Ovary (tissue), 10 donors: ENCODE results near the gene ISG20. TPM values are rescaled to one million over a fixed set of nuclear protein-coding genes. Genes with fewer than 3 reads are reported as not detected.

Source experiments
- DNase-seq, 5 donors: peaks; one replicate each; pipeline ENCODE4 v3.0.0-alpha.2; 2019 to 2020
- H3K27ac ChIP-seq, 2 donors: fragments of 200-600 bp; one replicate each; pipeline versions ENCODE4 v1.5.1 to v1.8.0; 2019 to 2022
- H3K27me3 ChIP-seq: fragments of 200-600 bp; one replicate; pipeline ENCODE4 v1.8.0; 2022
- H3K36me3 ChIP-seq: fragments of 200-600 bp; sonication (generic); one replicate; pipeline ENCODE4 v1.5.1; 2019
- H3K4me1 ChIP-seq: one replicate; pipeline ENCODE4 v1.8.1; 2013; ENCODE audit warnings: mild to moderate bottlenecking, moderate library complexity; ENCODE audit not compliant: insufficient read depth
- H3K4me3 ChIP-seq: fragments of 200-600 bp; sonication (generic); one replicate; pipeline ENCODE4 v1.5.1; 2017
- H3K9me3 ChIP-seq, 2 donors: fragments of 200-600 bp in 1 of 2; sonication (generic) in 1 of 2; one replicate each; pipeline versions ENCODE4 v1.5.1 to v1.8.1; 2013 to 2019; ENCODE audit warnings: mild to moderate bottlenecking in 1 of 2, moderate library complexity in 1 of 2
- CTCF ChIP-seq, 3 donors: fragments of 450-650 bp in 2 of 3; fragments of 200-600 bp in 1 of 3; IDR thresholded peaks; one replicate each; pipeline versions ENCODE4 v1.5.1 to v1.8.0; 2016 to 2022; ENCODE audit warnings: antibody characterized with exemption in 3 of 3, mild to moderate bottlenecking in 1 of 3
- EP300 ChIP-seq: sonication (generic); formaldehyde crosslinking; IDR thresholded peaks from one replicate; pipeline ENCODE4 v1.6.1; 2017; ENCODE audit warnings: antibody characterized with exemption
- POLR2A ChIP-seq: fragments of 450-650 bp; IDR thresholded peaks from one replicate; pipeline ENCODE4 v1.6.1; 2017; ENCODE audit warnings: antibody characterized with exemption, mild to moderate bottlenecking, moderate library complexity
- WGBS, 3 donors: extraction: QIAGEN DNeasy Blood & Tissue Kit in 1 of 3; methylation state at CpG; one replicate each; pipeline versions ENCODE4 v1.1.5 to v1.1.7; 2013 to 2017; 5-methylcytosine and 5-hydroxymethylcytosine counted together
- intact Hi-C, 4 donors: fragments of 100-400 bp; cut with DNase I; formaldehyde crosslinking; loops; one replicate each; pipeline versions ENCODE4 v1.11.0 to v1.15.1; 2022 to 2023
- long read RNA-seq, 3 donors: library from polyadenylated mRNA in 2 of 3; unstranded in 2 of 3; transcript quantifications; one replicate each; pipeline ENCODE4 v2.0.0 and lab custom pipeline, GENCODE V29; 2021 to 2026
- polyA plus RNA-seq, 2 donors: library from polyadenylated mRNA; stranded (reverse); fragments of 200-250 nt in 1 of 2; fragments of 350-450 nt in 1 of 2; fragmentation: Illumina TruSeq in 1 of 2; extraction: RNeasy Lipid Tissue Mini Kit (QIAGEN cat#74804) in 1 of 2; gene quantifications; one replicate each; pipeline ENCODE4 v1.2.3, GENCODE V29; 2013 to 2014
- total RNA-seq, 7 donors: library from RNA; depleted of rRNA in 2 of 7; stranded (reverse); fragments of >200 nt in 2 of 7; fragmentation: NEBNext Ultra II Directional in 3 of 7; extraction: Animal tissue kit (Norgen Biotek cat#: 25700) in 3 of 7; gene quantifications; one replicate each; pipeline versions ENCODE4 v1.1.0 to v1.2.4, GENCODE V29; 2016 to 2023
- donor health status: DM: no; HTN: no; CAD: no; lungs with moderate emphysema.
- donor health status: DM: no; HTN: no; CAD: no.
- donor health status: Bipolar disorder and iron deficiency.
- donor health status: DM: yes; HTN: yes; CAD: no.
- donor health status: DM: no; HTN: no; CAD: no.
- donor health status: DM: yes; HTN: yes; CAD: no.

The ISG20 gene
- 10 to 100 TPM in 6 of 7 donors, 1 to 10 TPM in 1; 7.2 to 58.6 (median 19.4) TPM for total RNA-seq
- polyA plus RNA-seq, result 10 to 100 TPM in 1 of 2 donors, under 1 TPM in 1; 0.88 to 11.5 TPM
- long read RNA-seq, donor 1, transcript ISG20-201 (4 exons, 1,856 nt), result major isoform, 7 of 10 reads
- long read RNA-seq, donor 1, partial matches to known transcripts, result 0 of 10 reads
- long read RNA-seq, donor 1, other reads (novel, unspliced or antisense), result 3 of 10 reads
- long read RNA-seq, donor 2, result 0 reads
- long read RNA-seq, donor 3, transcript ISG20-201 (4 exons, 1,856 nt), result major isoform, 5 of 5 reads
- long read RNA-seq, donor 3, partial matches to known transcripts, result 0 of 5 reads
- long read RNA-seq, donor 3, other reads (novel, unspliced or antisense), result 0 of 5 reads

DNA sequence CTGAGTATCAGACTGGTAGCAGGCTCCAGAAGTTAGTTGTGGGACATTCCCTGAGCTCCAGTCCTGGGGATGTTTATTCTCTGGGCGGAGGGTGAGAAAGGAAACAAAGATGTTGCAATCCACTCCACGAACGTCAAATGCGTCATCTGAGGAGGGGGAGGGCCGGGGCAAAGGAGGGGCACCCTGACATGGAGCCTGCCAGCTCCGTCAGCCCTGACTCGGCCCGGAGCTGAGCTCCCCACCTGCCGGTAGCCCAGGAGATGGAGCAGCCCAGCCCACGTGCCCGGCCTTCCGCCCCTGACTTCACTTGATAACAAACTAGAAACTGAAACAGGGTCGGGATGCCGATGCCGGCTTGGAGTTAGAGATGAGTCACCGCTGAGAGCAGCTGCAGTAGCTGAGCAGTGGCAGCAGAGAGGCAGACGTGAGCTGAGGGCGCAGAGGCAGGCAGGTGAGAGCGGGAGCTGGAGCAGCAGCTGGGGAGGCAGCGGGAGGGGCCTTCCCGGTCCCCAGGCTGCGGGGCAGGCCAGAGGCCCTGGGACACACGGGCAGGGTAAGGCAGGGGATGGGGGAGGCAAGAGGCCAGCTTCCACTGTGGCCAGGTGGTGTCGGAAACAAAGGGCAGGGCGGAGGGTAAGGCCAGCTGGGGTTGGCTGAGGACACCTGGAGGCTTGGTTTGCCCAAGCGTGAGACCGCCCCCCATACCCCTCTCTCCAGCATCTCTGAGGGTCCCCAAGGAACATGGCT is at the start of gene ISG20:
ISG20 (plus strand) TSS at position 391 of the 747 bp plus-strand sequence; CDS start at position 742, 351 bp downstream.
- H3K9me3 ChIP-seq, result no peaks in the 10 kb centered on the region
- peak within 1 kb of the TSS; percentile 93 to 98 for H3K27ac ChIP-seq
- H3K4me1 ChIP-seq, result peaks cover 8% of the 10 kb centered on the region
- DNase-seq, result peak; percentile 97 to 98 (median 97)
- H3K36me3 ChIP-seq, result no peaks in the 10 kb centered on the region
- H3K27me3 ChIP-seq, result no peaks in the 10 kb centered on the region
- 4 to 9% (median 4%) methylated on average over 27 of the region's 27 CpGs for WGBS, 3 donors
- intact Hi-C loops, result no loop called here
- peak within 1 kb of the TSS; percentile 44 for H3K4me3 ChIP-seq
- TF ChIP-seq CTCF (IDR thresholded peaks at IDR 0.05), result peak; percentile 32 to 78 (median 78)
- peak; percentile 89 for TF ChIP-seq EP300
- peak; percentile 76 for TF ChIP-seq POLR2A

GRCh38 chr15:88590759-88591158 is 48.1 kb upstream of the ISG20 start:
- Histone ChIP-seq H3K27ac (no peak overlapping the region), H3K4me1 (no peaks in the 10 kb centered on the region), H3K9me3 (no peaks in the 10 kb centered on the region), H3K27me3 (no peaks in the 10 kb centered on the region), H3K4me3 (no peak overlapping the region), H3K36me3 (no peaks in the 10 kb centered on the region)
- no peak for DNase-seq
- WGBS, 3 donors, result 81 to 85% (median 82%) methylated on average over 6 of the region's 6 CpGs
- TF ChIP-seq EP300 (no peak), POLR2A (no peak), CTCF (IDR thresholded peaks at IDR 0.05) (no peak)
- intact Hi-C loops, result no loop called here

DNA sequence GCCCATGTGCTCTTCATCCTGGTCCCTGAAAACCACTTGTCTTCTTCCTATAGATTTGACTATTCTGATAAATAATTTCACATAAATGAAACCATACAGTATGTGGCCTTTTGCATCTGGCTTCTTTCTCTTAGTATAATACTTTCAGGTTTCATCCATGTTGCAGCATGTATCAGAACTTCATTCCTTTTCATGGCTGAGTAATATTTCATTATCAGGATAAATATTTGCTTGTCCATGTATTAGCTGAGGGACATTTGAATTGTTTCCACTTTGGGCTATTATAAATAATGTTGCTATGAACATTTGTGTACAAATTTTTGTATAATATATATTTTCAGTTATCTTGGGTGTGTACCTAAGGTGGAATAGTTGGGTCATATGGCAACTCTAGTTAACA is 47.4 kb upstream of the ISG20 start:
- H3K4me3 ChIP-seq, result no peak overlapping the region
- no peaks in the 10 kb centered on the region for H3K27me3 ChIP-seq
- TF ChIP-seq CTCF (IDR thresholded peaks at IDR 0.05) (no peak), EP300 (no peak), POLR2A (no peak)
- H3K4me1 ChIP-seq, result no peaks in the 10 kb centered on the region
- intact Hi-C loops, result no loop called here
- H3K27ac ChIP-seq, result no peak overlapping the region
- no peaks in the 10 kb centered on the region for H3K9me3 ChIP-seq
- DNase-seq, result no peak
- no peaks in the 10 kb centered on the region for H3K36me3 ChIP-seq

- H3K9me3 ChIP-seq, result peaks cover 0 to 9% of the 10 kb centered on the region in 2 donors
- no peaks in the 10 kb centered on the region for H3K36me3 ChIP-seq
- H3K27ac ChIP-seq, result no peak overlapping the region
- 7 to 9% (median 8%) methylated on average over 14 of the region's 14 CpGs for WGBS, 3 donors
- peaks cover 2% of the 10 kb centered on the region for H3K4me1 ChIP-seq
- H3K4me3 ChIP-seq, result no peak overlapping the region
- DNase-seq, result no peak
- H3K27me3 ChIP-seq, result no peaks in the 10 kb centered on the region
- no peak for TF ChIP-seq CTCF (IDR thresholded peaks at IDR 0.05)
- TF ChIP-seq EP300, result no peak
- no peak for TF ChIP-seq POLR2A
- intact Hi-C loops, result no loop called here
These were observed 34.9 kb upstream of the ISG20 start for GRCh38 chr15:88603885-88604284.
